Vagina (tissue), 2 donors: ENCODE data around the gene PLCD4.

ENCODE experiments used
- CTCF ChIP-seq, 3 experiments: fragments of 450-650 bp in 2 of 3; fragments of 200-600 bp in 1 of 3; sonication (generic) in 1 of 3; IDR thresholded peaks; one replicate each; pipeline ENCODE4 v1.5.1; 2017 to 2019; ENCODE audit warnings: antibody characterized with exemption in 3 of 3, mild to moderate bottlenecking in 2 of 3, moderate library complexity in 2 of 3
- POLR2AphosphoS5 ChIP-seq, 2 donors: sonication (generic); formaldehyde crosslinking; IDR thresholded peaks; one replicate each; pipeline ENCODE4 v1.9.0; 2017; ENCODE audit warnings: antibody characterized with exemption in 2 of 2, mild to moderate bottlenecking in 2 of 2, low read depth in 1 of 2; ENCODE audit not compliant: insufficient read depth in 1 of 2

- no peak for TF ChIP-seq POLR2AphosphoS5 (IDR thresholded peaks at IDR 0.05; ENCODE audit: insufficient read depth in 1 of 2, low read depth in 1 of 2)
- TF ChIP-seq CTCF (IDR thresholded peaks at IDR 0.05), result no peak
These were observed 30.0 kb upstream of the PLCD4 start for GRCh38 chr2:218577482-218578220.
